Ishikawa (cell line): ENCODE measurements around the gene LRR1.

Source experiments
- CEBPB ChIP-seq: IDR thresholded peaks from 2 replicates; pipeline ENCODE4 v1.6.1; 2012
- CREB1 ChIP-seq: IDR thresholded peaks from 2 replicates; pipeline ENCODE4 v1.6.1; 2012; ENCODE audit warnings: low read depth
- EGR1 ChIP-seq: IDR thresholded peaks from 2 replicates; pipeline ENCODE4 v1.6.1; 2012
- EP300 ChIP-seq: IDR thresholded peaks from 2 replicates; pipeline ENCODE4 v1.6.1; 2012; ENCODE audit warnings: borderline replicate concordance
- FOXM1 ChIP-seq: IDR thresholded peaks from 2 replicates; pipeline ENCODE4 v1.6.1; 2012; ENCODE audit warnings: low read depth, borderline replicate concordance
- MAX ChIP-seq: IDR thresholded peaks from 2 replicates; pipeline ENCODE4 v1.6.1; 2012
- NFIC ChIP-seq: IDR thresholded peaks from 2 replicates; pipeline ENCODE4 v1.6.1; 2012
- RAD21 ChIP-seq: IDR thresholded peaks from 2 replicates; pipeline ENCODE4 v1.6.1; 2012; ENCODE audit warnings: low read depth
- TAF1 ChIP-seq: IDR thresholded peaks from 2 replicates; pipeline ENCODE4 v1.6.1; 2012; ENCODE audit warnings: low read depth, mild to moderate bottlenecking
- TCF12 ChIP-seq: IDR thresholded peaks from 2 replicates; pipeline ENCODE4 v1.6.1; 2012; ENCODE audit warnings: low read depth
- TEAD4 ChIP-seq: IDR thresholded peaks from 2 replicates; pipeline ENCODE4 v1.6.1; 2012
- USF1 ChIP-seq: IDR thresholded peaks from 2 replicates; pipeline ENCODE4 v1.6.1; 2012
- YY1 ChIP-seq: IDR thresholded peaks from 2 replicates; pipeline ENCODE4 v1.6.1; 2012; ENCODE audit warnings: low read depth
- ZBTB7A ChIP-seq: IDR thresholded peaks from 2 replicates; pipeline ENCODE4 v1.6.1; 2012; ENCODE audit warnings: low read depth
- TF ChIP-seq, protein P1 (sequence below): IDR thresholded peaks from 2 replicates; pipeline ENCODE4 v1.6.1; 2012; ENCODE audit warnings: low read depth, mild to moderate bottlenecking

The LRR1 gene

GRCh38 chr14:49619730-49620129 lies 21.0 kb downstream of the LRR1 start:
- no peak for TF ChIP-seq ZBTB7A
- TF ChIP-seq EGR1 = no peak
- no peak for TF ChIP-seq MAX
- no peak for TF ChIP-seq TEAD4
- no peak for TF ChIP-seq USF1
- TF ChIP-seq, protein P1, sequence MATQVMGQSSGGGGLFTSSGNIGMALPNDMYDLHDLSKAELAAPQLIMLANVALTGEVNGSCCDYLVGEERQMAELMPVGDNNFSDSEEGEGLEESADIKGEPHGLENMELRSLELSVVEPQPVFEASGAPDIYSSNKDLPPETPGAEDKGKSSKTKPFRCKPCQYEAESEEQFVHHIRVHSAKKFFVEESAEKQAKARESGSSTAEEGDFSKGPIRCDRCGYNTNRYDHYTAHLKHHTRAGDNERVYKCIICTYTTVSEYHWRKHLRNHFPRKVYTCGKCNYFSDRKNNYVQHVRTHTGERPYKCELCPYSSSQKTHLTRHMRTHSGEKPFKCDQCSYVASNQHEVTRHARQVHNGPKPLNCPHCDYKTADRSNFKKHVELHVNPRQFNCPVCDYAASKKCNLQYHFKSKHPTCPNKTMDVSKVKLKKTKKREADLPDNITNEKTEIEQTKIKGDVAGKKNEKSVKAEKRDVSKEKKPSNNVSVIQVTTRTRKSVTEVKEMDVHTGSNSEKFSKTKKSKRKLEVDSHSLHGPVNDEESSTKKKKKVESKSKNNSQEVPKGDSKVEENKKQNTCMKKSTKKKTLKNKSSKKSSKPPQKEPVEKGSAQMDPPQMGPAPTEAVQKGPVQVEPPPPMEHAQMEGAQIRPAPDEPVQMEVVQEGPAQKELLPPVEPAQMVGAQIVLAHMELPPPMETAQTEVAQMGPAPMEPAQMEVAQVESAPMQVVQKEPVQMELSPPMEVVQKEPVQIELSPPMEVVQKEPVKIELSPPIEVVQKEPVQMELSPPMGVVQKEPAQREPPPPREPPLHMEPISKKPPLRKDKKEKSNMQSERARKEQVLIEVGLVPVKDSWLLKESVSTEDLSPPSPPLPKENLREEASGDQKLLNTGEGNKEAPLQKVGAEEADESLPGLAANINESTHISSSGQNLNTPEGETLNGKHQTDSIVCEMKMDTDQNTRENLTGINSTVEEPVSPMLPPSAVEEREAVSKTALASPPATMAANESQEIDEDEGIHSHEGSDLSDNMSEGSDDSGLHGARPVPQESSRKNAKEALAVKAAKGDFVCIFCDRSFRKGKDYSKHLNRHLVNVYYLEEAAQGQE = no peak
- no peak for TF ChIP-seq NFIC
- TF ChIP-seq FOXM1 = no peak
- TF ChIP-seq TCF12 = no peak
- TF ChIP-seq YY1 = no peak
- no peak for TF ChIP-seq RAD21
- no peak for TF ChIP-seq TAF1
- TF ChIP-seq CEBPB = no peak
- no peak for TF ChIP-seq CREB1
- no peak for TF ChIP-seq EP300

DNA sequence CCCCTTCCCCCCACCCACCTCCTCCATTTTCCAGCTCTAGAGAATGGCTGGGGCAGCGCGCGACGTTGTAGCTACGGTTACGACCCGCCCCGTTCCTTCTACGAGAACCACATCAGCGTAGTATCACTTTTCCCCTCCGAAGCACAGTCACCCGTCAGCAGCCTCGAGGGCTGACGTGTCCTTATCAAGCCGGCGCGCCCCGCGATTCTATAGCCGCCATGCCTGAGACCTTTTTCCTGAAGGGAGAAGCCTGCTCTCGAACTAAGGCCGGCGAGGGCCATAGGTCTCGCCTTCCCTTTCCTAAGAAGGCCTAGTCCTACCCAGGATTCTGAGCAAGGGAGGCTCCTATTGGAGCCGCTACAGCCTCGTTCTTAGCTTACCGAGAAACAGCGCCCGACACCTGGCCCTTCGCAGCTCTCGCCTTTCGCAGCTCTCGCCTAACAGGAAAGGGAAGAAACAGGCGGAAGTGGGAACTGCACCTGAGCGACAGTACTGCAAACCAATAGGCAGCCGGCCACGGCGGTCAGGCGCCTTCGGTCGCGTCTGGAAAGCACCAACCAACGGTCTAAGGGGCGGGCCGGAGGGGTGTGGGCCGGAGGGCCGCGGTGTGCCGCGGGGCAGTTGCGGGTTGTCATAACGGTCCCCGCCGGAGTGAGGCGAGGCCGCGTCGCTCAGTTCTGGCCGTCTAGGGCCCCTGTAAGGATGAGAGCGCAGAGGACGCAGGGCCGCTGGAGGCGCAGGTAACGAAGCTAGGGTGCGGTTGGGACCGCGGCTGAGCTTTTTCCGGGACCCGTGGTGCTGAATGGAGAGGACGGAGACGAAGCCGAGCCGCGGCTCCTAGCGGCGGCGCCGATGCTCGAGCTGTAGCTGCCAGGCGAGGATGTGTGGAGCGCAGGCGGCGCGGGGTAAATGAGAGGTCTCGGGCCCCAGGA lies 21.7 kb downstream of the LRR1 start, which contains the start of the genes MGAT2 and RPL36AL:
Gene MGAT2, plus strand, starts transcription at position 618 of the 932 bp plus-strand sequence. CDS start 470 bp downstream, outside the sequence.
Gene RPL36AL, minus strand, starts transcription at position 445 of the 932 bp plus-strand sequence. CDS start 1,522 bp downstream, outside the sequence.
- TF ChIP-seq TCF12 = no peak; the same call in none of the 2 replicates
- TF ChIP-seq YY1 = peak; percentile 55; the same call in 1 of the 2 replicates
- no peak; the same call in 1 of the 2 replicates for TF ChIP-seq CREB1
- no peak for TF ChIP-seq EGR1
- no peak for TF ChIP-seq NFIC
- peak; percentile 23; the same call in 1 of the 2 replicates for TF ChIP-seq FOXM1
- peak; percentile 87 for TF ChIP-seq USF1
- peak; percentile 94 for TF ChIP-seq TAF1
- peak; percentile 62; the same call in 1 of the 2 replicates for TF ChIP-seq MAX

DNA sequence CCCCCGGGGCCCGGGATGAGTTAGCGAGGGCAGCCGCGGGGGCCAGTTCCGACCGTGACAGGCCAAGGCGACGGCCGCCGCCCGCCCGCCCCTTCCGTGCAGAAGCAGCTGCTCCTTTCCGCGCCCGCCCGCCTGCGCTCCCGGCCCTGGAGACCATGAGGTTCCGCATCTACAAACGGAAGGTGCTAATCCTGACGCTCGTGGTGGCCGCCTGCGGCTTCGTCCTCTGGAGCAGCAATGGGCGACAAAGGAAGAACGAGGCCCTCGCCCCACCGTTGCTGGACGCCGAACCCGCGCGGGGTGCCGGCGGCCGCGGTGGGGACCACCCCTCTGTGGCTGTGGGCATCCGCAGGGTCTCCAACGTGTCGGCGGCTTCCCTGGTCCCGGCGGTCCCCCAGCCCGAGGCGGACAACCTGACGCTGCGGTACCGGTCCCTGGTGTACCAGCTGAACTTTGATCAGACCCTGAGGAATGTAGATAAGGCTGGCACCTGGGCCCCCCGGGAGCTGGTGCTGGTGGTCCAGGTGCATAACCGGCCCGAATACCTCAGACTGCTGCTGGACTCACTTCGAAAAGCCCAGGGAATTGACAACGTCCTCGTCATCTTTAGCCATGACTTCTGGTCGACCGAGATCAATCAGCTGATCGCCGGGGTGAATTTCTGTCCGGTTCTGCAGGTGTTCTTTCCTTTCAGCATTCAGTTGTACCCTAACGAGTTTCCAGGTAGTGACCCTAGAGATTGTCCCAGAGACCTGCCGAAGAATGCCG lies 22.6 kb downstream of the LRR1 start:
- TF ChIP-seq NFIC = no peak
- TF ChIP-seq ZBTB7A = no peak
- TF ChIP-seq CEBPB = no peak
- no peak for TF ChIP-seq TCF12
- peak; percentile 88 for TF ChIP-seq MAX

- TF ChIP-seq CEBPB = no peak
- TF ChIP-seq TAF1 = no peak
- no peak for TF ChIP-seq EGR1
- no peak for TF ChIP-seq ZBTB7A
- no peak for TF ChIP-seq TEAD4
- no peak for TF ChIP-seq MAX
- TF ChIP-seq RAD21 = no peak
- no peak for TF ChIP-seq NFIC
- no peak for TF ChIP-seq FOXM1
- TF ChIP-seq, protein P1 = no peak
Observed at GRCh38 chr14:49622022-49622607, 23.4 kb downstream of the LRR1 start.

DNA sequence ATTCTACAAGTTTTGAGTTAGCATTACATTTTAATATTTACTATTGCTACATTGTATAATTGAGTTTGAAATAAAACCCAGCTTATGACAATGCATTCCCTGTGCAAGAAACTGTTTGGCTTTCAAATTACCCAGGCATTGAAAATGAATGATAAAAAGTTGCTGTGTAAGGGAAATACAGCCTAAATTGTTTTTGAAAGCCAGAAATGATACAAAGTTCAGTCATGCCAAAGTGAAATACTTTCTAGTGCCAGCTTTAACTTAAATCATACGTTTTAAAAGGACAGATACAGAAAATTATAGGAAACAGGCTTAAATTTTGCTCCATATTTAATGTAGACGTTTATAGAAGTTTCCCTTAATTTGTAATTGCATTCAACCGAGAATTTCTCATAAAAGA lies 24.6 kb downstream of the LRR1 start:
- TF ChIP-seq MAX (no peak), FOXM1 (no peak), ZBTB7A (no peak), CREB1 (no peak), RAD21 (no peak), YY1 (no peak), EP300 (no peak), EGR1 (no peak), USF1 (no peak), TAF1 (no peak), TEAD4 (no peak), TCF12 (no peak), NFIC (no peak), CEBPB (no peak)
- TF ChIP-seq, protein P1 = no peak
